MV-4-11 (cell line): ENCODE data around the gene TNFRSF19.
"Not testable (repeated sequence)": the region's sequence is repeated elsewhere in the genome, so short reads cannot be mapped to it uniquely, and the experiment has no call there.

Experiments
- DNase-seq: peaks from one replicate; lab custom pipeline; 2025; lab: John Stamatoyannopoulos, UW

Gene TNFRSF19, protein sequence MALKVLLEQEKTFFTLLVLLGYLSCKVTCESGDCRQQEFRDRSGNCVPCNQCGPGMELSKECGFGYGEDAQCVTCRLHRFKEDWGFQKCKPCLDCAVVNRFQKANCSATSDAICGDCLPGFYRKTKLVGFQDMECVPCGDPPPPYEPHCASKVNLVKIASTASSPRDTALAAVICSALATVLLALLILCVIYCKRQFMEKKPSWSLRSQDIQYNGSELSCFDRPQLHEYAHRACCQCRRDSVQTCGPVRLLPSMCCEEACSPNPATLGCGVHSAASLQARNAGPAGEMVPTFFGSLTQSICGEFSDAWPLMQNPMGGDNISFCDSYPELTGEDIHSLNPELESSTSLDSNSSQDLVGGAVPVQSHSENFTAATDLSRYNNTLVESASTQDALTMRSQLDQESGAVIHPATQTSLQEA

GRCh38 chr13:23570099-23570920 lies at the start of gene TNFRSF19:
Gene TNFRSF19 (plus strand): TSS chr13:23570412. CDS start chr13:23590184, 19,772 bp downstream.
- DNase-seq = no peak

GRCh38 chr13:23529926-23530325 lies 40.3 kb upstream of the TNFRSF19 start:
- DNase-seq = not testable (repeated sequence)

GRCh38 chr13:23531446-23531845 lies 38.8 kb upstream of the TNFRSF19 start:
- DNase-seq = no peak

DNA sequence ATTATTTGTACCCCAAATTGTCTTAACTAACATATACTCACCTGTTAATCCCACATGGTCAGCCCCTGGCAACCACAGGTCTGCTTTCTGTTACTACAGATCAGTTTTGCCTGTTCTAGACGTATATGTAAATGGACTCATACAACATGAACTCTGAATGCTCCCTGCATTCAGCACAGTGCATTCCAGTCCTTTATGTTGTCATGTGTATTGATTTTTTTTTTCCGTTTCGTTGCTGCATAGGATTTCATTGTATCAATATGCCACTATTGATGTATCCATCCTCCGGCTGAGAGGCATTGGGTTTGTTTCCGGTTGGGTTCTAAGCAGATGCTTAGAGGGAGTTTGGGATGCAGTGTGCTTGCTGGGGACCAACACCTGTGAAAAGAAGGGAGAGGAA lies 36.1 kb upstream of the TNFRSF19 start:
- no peak for DNase-seq

DNA sequence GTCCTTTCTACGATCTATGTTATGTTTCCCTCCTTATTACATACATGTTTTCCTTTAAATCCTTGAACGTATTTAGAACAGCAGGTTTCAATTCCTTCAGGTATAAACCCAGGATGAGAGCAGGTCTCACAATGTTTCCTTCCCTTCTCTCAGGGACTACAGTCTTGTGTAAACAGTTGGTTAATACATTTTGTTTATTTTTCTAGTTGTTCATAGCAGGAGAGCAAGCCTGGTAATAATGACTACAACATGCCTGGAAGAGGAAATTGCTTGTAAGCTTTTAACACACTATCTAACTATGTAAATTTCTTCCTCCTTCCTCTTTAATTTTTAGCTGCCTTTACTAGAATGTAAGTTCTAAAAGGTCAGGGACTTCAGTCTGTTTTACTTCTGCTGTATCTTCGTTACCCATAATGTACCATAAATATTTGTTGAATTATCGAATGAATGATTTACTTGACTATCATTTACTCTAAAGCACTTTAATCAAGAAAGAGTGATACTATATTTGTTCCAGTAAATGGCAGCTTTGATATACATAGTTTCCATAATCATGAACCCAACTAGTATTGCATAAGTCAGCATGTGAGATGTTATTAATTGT lies 28.9 kb upstream of the TNFRSF19 start:
- no peak for DNase-seq

DNA sequence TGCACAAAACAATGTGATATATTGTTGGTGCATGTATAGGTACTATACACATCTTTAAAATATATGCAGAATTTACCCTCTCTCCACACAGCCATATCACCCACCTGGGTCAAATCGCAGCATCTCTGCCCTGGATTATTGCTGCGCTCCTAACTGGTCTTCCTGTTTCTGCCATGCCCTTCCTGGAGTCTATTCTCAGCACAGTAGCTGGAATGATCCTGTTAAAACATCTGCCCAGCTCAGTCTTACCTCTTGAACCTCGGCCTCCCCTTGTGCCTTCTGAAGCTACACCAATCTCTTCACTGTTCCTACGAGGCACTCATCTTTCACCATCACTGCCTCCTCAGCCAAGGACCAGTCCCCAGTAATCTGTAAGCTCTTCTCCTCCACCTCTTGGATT lies 25.5 kb upstream of the TNFRSF19 start:
- no peak for DNase-seq

DNA sequence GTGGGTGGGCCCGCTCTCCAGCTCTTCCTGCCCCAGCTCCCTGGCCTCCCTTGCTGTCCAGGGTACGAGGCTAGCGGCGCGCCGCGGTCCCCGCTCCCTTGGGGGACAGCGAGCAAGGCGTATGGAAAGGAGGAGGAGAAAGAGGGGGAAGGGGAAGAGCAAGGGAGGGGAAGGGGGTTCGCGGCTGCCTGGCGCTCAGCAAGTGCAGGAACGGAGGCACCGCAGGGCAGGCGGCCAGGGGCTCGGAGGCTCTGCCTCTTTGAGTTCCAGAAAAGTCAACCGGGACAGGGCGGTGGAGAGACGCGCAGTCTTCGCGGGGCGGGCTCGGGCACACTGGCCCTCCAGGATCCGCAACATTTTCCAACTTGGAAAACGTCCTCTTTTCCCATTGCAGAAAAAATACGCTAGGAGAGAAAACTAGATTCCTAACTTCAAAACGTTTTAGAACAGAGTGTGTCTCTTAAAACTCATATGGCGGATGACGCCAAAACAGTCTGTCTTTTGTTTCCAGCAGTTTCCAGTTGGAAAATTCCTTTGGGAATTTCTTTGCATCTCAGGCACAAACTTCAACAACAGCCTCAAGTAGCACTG lies 23.1 kb upstream of the TNFRSF19 start:
- DNase-seq = no peak

- DNase-seq = no peak
Observed at GRCh38 chr13:23549724-23550123, 20.5 kb upstream of the TNFRSF19 start.

- no peak for DNase-seq
Observed at GRCh38 chr13:23550163-23550562, 20.0 kb upstream of the TNFRSF19 start.

DNA sequence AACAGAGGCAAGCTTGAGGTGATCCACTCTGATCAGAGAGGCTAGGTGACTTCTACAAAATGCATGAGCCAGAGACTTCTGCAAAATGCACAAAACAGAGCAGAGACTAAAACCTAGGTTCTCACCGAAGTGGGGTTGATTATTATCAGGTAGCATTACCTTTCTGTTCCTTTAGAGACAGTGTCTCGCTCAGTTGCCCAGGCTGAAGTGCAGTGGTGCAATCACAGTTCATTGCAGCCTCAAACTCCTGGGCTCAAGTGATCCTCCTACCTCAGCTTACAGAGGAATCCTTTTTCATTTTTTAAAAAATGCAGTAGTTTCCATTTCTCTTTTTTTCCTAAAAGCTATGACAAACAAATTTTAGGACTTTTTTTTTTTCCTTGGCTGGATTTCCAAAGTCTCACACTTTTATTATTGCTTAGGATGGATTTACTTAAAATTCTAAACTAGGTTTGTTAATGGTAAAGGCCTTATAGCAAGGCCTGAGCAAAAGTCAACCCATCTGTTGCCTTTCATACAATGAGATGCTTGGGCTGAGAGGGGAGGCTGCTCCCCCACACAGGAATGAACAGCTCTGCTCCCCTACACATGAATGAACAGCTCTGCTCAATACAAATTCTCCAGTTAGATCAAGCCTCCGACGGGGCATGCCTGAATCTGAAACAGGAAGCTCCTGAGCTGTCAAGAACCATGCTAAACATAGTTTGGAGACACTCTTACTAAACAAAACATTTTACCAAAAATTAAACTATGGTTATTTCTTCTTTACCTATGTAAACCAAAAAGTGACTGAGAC lies 18.8 kb upstream of the TNFRSF19 start:
- peak; percentile 50 for DNase-seq

GRCh38 chr13:23552171-23552570 lies 18.0 kb upstream of the TNFRSF19 start:
- no peak for DNase-seq

DNA sequence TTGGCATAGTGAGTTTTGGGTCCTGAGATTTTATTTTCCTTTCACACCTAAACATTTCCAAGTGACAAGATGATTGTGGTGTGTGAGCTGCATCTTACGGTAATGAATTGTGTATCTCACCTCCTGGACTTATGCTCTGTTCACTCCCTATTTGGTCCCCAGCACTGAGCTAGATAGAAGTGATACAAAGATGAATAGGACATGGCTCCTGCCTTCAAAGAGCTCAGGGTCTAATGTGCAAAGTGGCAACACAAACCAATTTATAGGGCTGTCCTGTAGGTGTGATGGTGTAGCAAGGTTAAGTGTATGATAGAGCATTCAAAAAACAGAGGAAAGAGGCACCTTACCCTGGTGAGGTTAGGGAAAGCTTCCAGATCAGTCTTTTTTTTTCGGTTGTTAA lies 17.6 kb upstream of the TNFRSF19 start:
- DNase-seq = no peak

DNA sequence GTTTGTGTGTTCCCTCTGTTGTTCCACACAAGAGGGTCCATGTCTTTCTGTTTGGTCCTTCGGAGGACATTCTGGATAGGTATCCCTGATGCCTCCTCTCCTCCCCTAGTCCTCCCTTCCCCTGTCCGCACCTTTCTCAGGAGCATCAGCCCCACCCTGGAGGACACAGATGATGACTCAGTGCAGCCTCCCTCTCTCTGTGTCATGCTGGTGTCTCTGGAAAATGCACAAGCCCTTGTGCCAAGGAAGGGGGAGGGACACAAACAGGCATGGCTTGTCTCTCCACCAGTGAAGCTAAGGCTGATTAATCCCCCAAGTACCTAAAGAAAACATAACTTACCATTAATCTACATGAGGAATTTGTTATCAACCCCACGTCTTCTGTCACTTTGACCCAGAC lies 16.2 kb upstream of the TNFRSF19 start:
- DNase-seq = no peak

DNA sequence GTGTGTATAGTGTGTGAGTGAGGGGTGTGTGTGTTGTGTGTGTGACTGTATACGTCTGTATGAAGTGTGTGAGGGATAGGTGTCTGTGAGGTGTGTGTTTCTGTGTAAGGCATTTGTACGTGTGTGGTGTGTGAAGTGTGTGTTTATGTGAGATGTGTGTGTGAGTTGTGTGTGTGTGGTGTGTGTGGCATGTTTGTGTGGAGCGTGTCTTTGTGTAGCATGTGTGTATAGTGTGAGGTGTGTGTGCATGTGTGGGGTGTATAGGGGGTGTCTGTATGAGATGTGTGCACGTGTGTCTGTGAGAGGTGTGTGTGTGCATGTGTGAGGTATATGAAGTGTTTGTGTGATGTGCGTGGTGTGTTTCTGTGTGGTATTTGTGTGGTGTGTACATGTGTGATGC lies 13.2 kb upstream of the TNFRSF19 start:
- DNase-seq = no peak

- DNase-seq = no peak
Observed at GRCh38 chr13:23557733-23558132, 12.5 kb upstream of the TNFRSF19 start.

DNA sequence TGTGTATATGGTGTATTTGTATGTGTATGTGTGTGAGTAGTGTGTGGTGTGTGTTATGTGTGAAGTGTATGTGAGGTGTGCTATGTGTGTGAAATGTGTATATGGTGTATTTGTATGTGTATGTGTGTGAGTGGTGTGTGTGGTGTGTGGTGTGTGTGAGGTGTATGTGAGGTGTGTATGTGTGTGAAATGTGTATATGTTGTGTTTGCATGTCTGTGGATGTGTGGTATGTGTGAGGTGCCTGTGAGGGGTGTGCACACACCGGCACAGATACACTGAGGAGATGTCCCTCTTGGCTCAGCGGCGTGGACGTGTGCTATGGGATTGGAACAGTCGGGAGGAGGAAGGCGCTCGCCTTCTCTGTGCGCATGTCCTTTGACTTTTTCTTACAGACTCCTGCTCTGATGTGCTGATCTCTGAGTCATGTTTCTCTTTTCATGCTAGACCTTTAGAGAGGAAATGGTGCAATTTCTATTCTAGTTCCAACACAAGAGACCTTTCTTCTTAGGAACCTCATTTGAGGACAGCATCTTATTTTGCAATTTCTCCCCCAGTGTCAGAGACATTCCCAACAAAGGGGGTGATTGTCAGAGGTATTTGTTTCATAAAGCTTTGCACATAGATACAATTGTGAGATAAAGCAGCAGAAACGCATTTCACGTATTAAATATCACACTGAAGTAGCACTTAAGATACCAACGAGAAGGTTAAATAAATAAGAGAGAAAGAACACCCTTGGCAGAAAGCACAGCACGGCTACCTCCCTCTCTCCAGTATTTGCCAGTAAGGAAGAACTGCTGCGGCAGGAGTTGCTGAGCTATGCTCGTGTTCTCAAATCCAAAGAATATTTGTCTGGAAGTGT lies 11.3 kb upstream of the TNFRSF19 start:
- peak; percentile 94 for DNase-seq

GRCh38 chr13:23560571-23561089 lies 9.6 kb upstream of the TNFRSF19 start:
- DNase-seq = no peak

- DNase-seq = no peak
Observed at GRCh38 chr13:23561261-23561660, 9.0 kb upstream of the TNFRSF19 start.

- DNase-seq = no peak
Observed at GRCh38 chr13:23563085-23563845, 6.9 kb upstream of the TNFRSF19 start.
